ENCODE results near the gene MTHFD1L.

The MTHFD1L gene

DNA sequence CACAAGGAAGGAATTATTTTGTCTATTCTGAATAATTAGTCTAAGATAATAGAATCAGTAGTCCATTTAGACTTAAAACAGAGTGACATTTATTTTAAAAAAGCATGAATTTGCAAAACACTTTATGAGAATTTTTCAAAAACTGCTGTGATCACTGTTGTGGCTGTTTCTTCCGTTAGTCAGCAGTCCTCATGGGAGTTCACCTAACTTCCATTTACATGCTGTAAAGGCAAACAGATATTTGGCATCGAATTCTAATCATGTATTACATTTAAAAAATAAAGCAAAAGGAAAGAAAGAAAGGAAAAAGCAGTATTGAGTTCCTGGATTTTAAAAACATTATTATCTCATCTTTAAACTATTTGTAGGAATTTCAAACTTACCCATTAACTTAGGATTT lies 111.8 kb downstream of the MTHFD1L start:
- no peak overlapping the region for H3K4me3 ChIP-seq (ENCODE audit: insufficient read length, low read depth)
- H3K9me3 ChIP-seq (ENCODE audit: insufficient read depth, low read length), result no peaks in the 10 kb centered on the region
- H3K9ac ChIP-seq (ENCODE audit: insufficient read length, low read depth), result no peak overlapping the region
- H3K4me1 ChIP-seq (ENCODE audit: insufficient read depth, insufficient read length), result no peaks in the 10 kb centered on the region
- peaks cover 27% of the 10 kb centered on the region for H3K36me3 ChIP-seq (ENCODE audit: insufficient read depth, insufficient read length, low read length)
- H3K27me3 ChIP-seq (ENCODE audit: insufficient read depth, insufficient read length), result no peaks in the 10 kb centered on the region
- DNase-seq (ENCODE audit: low read depth, low spot score), result no peak
- TF ChIP-seq ZNF274 (IDR thresholded peaks at IDR 0.05; ENCODE audit: low read depth, low read length) (no peak), YY1 (IDR thresholded peaks at IDR 0.05; ENCODE audit: insufficient read depth, insufficient read length) (no peak), SUZ12 (IDR thresholded peaks at IDR 0.05; ENCODE audit: extremely low read depth, insufficient read depth, insufficient read length) (no peak)

DNA sequence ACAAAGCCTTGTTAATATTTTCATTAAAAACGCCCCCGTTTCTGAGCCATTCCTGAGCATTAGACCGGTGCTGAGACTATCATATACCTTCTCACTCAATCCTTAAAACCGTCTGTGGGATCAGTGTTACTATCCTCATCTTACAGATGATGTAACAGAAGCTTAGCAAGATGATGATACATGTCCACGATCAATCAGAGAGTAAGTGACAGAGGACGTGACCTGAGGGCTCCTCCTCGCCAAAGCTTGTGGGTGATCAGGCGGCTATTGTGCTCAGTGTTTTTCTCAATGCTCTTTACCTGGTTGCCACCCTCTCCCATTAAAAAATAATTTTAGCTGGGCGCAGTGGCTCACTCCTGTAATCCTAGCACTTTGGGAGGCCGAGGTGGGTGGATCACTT lies 113.1 kb downstream of the MTHFD1L start:
- no peak for DNase-seq (ENCODE audit: low read depth, low spot score)
- Histone ChIP-seq H3K9me3 (ENCODE audit: insufficient read depth, low read length) (no peaks in the 10 kb centered on the region), H3K4me3 (ENCODE audit: insufficient read length, low read depth) (no peak overlapping the region), H3K27me3 (ENCODE audit: insufficient read depth, insufficient read length) (no peaks in the 10 kb centered on the region), H3K9ac (ENCODE audit: insufficient read length, low read depth) (no peak overlapping the region), H3K4me1 (ENCODE audit: insufficient read depth, insufficient read length) (no peaks in the 10 kb centered on the region), H3K36me3 (ENCODE audit: insufficient read depth, insufficient read length, low read length) (peaks cover 21% of the 10 kb centered on the region)
- TF ChIP-seq YY1 (IDR thresholded peaks at IDR 0.05; ENCODE audit: insufficient read depth, insufficient read length), result no peak
- no peak for TF ChIP-seq ZNF274 (IDR thresholded peaks at IDR 0.05; ENCODE audit: low read depth, low read length)
- no peak for TF ChIP-seq SUZ12 (IDR thresholded peaks at IDR 0.05; ENCODE audit: extremely low read depth, insufficient read depth, insufficient read length)

DNA sequence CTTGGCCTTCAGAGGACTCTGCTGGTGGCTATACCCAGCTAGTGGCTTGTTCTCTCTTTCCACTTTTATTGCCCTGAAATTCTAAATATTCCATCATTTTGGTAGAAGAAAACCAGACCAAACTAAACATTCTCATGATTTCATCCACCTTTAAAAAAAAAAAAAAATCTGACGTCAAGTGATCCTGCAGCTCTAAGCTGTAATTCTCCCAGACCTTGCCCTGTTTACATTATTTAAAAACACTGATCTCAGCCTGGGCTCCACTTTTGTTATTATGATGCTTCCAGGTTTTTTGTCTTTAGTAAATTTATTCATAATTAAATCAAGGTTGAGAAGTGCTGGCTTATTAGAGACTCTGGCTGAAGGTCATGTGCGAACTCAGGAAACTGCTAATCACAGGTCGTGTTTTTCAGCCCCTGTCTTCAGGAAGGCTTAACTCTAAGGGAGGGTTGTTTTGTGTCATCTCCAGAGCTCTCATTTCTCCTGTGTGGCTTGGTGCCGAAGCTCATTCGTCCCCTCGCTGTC lies 114.4 kb downstream of the MTHFD1L start:
- H3K27me3 ChIP-seq (ENCODE audit: insufficient read depth, insufficient read length), result no peaks in the 10 kb centered on the region
- no peak overlapping the region for H3K4me3 ChIP-seq (ENCODE audit: insufficient read length, low read depth)
- H3K4me1 ChIP-seq (ENCODE audit: insufficient read depth, insufficient read length), result no peaks in the 10 kb centered on the region
- H3K9ac ChIP-seq (ENCODE audit: insufficient read length, low read depth), result no peak overlapping the region
- H3K9me3 ChIP-seq (ENCODE audit: insufficient read depth, low read length), result no peaks in the 10 kb centered on the region
- no peak for TF ChIP-seq ZNF274 (IDR thresholded peaks at IDR 0.05; ENCODE audit: low read depth, low read length)
- no peak for TF ChIP-seq YY1 (IDR thresholded peaks at IDR 0.05; ENCODE audit: insufficient read depth, insufficient read length)
- TF ChIP-seq SUZ12 (IDR thresholded peaks at IDR 0.05; ENCODE audit: extremely low read depth, insufficient read depth, insufficient read length), result no peak
- H3K36me3 ChIP-seq (ENCODE audit: insufficient read depth, insufficient read length, low read length), result peaks cover 19% of the 10 kb centered on the region
- DNase-seq (ENCODE audit: low read depth, low spot score), result no peak

DNA sequence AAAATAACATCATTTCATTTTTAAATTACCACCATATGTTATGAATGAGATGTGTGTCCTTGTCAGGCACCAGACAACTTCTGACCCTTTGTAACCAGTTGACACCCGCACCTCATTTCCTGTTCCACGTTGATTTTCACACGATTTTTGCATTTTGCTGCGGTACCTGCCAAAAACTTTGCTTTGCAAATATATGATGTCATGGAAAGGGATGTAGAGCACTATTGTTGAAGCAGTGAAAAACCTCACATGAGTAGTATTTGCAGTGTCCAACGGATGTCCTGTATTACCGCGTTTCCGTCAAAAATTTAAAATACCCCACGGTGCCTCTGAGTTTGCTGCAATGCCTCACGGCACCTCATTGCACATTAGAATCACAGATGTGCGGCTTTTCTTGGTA lies 115.6 kb downstream of the MTHFD1L start:
- Histone ChIP-seq H3K27me3 (ENCODE audit: insufficient read depth, insufficient read length) (no peaks in the 10 kb centered on the region), H3K9ac (ENCODE audit: insufficient read length, low read depth) (no peak overlapping the region), H3K4me3 (ENCODE audit: insufficient read length, low read depth) (no peak overlapping the region), H3K36me3 (ENCODE audit: insufficient read depth, insufficient read length, low read length) (peaks cover 12% of the 10 kb centered on the region), H3K9me3 (ENCODE audit: insufficient read depth, low read length) (no peaks in the 10 kb centered on the region), H3K4me1 (ENCODE audit: insufficient read depth, insufficient read length) (no peaks in the 10 kb centered on the region)
- no peak for DNase-seq (ENCODE audit: low read depth, low spot score)
- TF ChIP-seq YY1 (IDR thresholded peaks at IDR 0.05; ENCODE audit: insufficient read depth, insufficient read length) (no peak), SUZ12 (IDR thresholded peaks at IDR 0.05; ENCODE audit: extremely low read depth, insufficient read depth, insufficient read length) (no peak), ZNF274 (IDR thresholded peaks at IDR 0.05; ENCODE audit: low read depth, low read length) (no peak)

DNA sequence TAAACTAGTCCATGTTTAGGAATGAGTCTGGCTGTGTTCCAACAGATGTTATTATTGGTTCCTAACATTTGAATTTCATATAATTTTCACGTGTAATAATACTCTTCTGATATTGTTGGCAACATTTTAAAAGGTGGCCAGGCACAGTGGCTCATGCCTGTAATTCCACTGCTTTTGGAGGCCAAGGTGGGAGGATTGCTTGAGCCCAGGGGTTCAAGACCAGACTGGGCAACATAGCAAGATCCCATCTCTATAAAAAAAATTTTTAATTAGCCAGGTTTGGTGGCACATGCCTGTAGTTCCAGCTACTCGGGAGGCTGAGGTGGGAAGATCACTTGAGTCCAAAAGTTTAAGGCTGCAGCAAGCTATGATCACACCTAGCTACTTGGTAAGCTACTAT lies 116.2 kb downstream of the MTHFD1L start:
- peaks cover 12% of the 10 kb centered on the region for H3K36me3 ChIP-seq (ENCODE audit: insufficient read depth, insufficient read length, low read length)
- no peaks in the 10 kb centered on the region for H3K9me3 ChIP-seq (ENCODE audit: insufficient read depth, low read length)
- no peaks in the 10 kb centered on the region for H3K4me1 ChIP-seq (ENCODE audit: insufficient read depth, insufficient read length)

DNA sequence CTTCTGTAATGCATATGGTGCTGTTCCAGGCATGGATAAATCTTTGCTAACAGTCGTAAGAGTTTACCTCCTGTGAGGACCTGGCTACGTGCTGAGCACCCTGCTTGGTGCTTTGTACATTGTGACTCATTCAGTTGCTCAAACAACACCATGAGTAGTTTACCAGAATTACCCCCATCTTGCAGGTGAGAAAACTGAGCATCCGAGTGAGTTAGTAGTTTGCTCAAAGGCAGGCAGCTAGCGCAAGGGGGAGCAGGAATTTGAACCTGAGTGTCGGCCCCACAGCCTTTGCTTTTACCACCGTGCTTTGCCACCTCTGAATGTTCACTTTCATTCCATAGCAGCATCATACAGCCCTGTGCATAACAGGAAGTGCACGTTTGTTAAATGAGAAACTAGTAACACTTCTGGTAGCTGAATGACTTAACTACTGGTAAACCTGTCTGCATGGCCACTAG lies 121.9 kb downstream of the MTHFD1L start:
- Histone ChIP-seq H3K4me3 (ENCODE audit: insufficient read length, low read depth) (no peak overlapping the region), H3K36me3 (ENCODE audit: insufficient read depth, insufficient read length, low read length) (peaks cover 12% of the 10 kb centered on the region), H3K4me1 (ENCODE audit: insufficient read depth, insufficient read length) (no peaks in the 10 kb centered on the region), H3K9ac (ENCODE audit: insufficient read length, low read depth) (no peak overlapping the region), H3K9me3 (ENCODE audit: insufficient read depth, low read length) (no peaks in the 10 kb centered on the region), H3K27me3 (ENCODE audit: insufficient read depth, insufficient read length) (no peaks in the 10 kb centered on the region)
- DNase-seq (ENCODE audit: low read depth, low spot score), result no peak
- TF ChIP-seq ZNF274 (IDR thresholded peaks at IDR 0.05; ENCODE audit: low read depth, low read length) (no peak), SUZ12 (IDR thresholded peaks at IDR 0.05; ENCODE audit: extremely low read depth, insufficient read depth, insufficient read length) (no peak), YY1 (IDR thresholded peaks at IDR 0.05; ENCODE audit: insufficient read depth, insufficient read length) (no peak)

More for the DNA sequence above, 116.2 kb downstream of the MTHFD1L start:
- TF ChIP-seq YY1 (IDR thresholded peaks at IDR 0.05; ENCODE audit: insufficient read depth, insufficient read length), result no peak
- no peak for TF ChIP-seq SUZ12 (IDR thresholded peaks at IDR 0.05; ENCODE audit: extremely low read depth, insufficient read depth, insufficient read length)
- no peak for TF ChIP-seq ZNF274 (IDR thresholded peaks at IDR 0.05; ENCODE audit: low read depth, low read length)
- no peak overlapping the region for H3K9ac ChIP-seq (ENCODE audit: insufficient read length, low read depth)
- no peak for DNase-seq (ENCODE audit: low read depth, low spot score)
- H3K4me3 ChIP-seq (ENCODE audit: insufficient read length, low read depth), result no peak overlapping the region
- H3K27me3 ChIP-seq (ENCODE audit: insufficient read depth, insufficient read length), result no peaks in the 10 kb centered on the region

DNA sequence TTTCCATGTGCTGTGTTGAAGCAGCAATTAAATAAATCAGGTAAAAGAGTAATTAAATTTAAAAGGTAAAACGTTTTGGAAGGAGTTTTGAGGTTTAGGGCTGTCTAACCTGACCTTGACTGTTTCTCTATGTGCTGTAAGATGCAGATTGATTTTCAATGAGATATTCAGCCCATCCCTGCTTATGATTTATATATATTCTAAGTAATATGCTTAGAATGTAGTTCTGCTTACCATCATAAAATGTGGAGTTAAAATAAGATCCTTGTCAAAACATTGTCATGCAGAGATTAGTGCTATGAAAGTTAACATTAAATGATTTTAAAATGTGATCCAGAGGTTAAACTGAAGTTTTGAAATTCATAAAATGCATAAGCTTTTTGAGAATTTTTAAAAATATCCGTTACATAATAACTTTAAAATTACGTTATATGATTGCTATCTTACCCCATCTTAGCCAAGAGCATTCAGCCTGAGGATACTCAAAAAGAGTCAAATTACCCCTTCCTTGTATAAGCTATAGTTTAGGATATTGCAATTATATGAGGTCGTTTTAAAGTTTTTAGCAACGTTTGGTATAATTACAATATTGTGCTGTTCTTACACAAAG lies 122.5 kb downstream of the MTHFD1L start:
- Histone ChIP-seq H3K27me3 (ENCODE audit: insufficient read depth, insufficient read length) (no peaks in the 10 kb centered on the region), H3K9ac (ENCODE audit: insufficient read length, low read depth) (no peak overlapping the region), H3K4me3 (ENCODE audit: insufficient read length, low read depth) (no peak overlapping the region), H3K9me3 (ENCODE audit: insufficient read depth, low read length) (no peaks in the 10 kb centered on the region), H3K4me1 (ENCODE audit: insufficient read depth, insufficient read length) (no peaks in the 10 kb centered on the region), H3K36me3 (ENCODE audit: insufficient read depth, insufficient read length, low read length) (peaks cover 12% of the 10 kb centered on the region)
- TF ChIP-seq ZNF274 (IDR thresholded peaks at IDR 0.05; ENCODE audit: low read depth, low read length), result no peak
- TF ChIP-seq SUZ12 (IDR thresholded peaks at IDR 0.05; ENCODE audit: extremely low read depth, insufficient read depth, insufficient read length), result no peak
- no peak for TF ChIP-seq YY1 (IDR thresholded peaks at IDR 0.05; ENCODE audit: insufficient read depth, insufficient read length)
- no peak for DNase-seq (ENCODE audit: low read depth, low spot score)

Data from NT2/D1 (cell line).